HG03196 (cell line): ENCODE measurements around the gene GRN.
"Not testable (repeated sequence)": the region's sequence is repeated elsewhere in the genome, so short reads cannot be mapped to it uniquely, and the experiment has no call there.

ENCODE experiments used
- ATAC-seq: cut with Tn5 transposase; IDR thresholded peaks from one replicate; pipeline ENCODE4 v1.9.1; 2021; ENCODE audit not compliant: unreplicated experiment

The GRN gene

DNA sequence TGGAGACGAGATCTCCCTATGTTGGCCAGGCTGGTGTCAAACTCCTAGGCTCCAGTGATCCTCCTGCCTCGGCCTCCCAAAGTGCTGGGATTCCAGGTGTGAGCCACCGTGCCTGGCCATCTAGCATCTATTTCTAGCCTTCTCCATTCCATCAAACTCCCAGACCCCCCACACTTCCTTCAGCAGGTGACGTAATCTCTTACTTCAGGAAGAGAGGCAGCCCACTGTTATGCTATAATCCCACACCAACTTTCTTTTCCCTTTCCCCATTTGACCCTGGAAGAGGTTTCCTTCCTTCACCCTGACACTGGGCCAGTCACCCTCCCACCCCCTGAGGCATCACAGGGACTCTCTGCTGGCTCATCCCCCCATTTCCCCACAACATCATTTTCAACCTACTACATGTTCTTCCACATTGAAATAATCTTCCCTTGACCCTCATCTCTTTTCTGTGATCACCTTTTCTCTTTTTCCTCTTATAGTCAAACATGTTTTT, 36.8 kb downstream of the GRN start:
- ATAC-seq = no peak

DNA sequence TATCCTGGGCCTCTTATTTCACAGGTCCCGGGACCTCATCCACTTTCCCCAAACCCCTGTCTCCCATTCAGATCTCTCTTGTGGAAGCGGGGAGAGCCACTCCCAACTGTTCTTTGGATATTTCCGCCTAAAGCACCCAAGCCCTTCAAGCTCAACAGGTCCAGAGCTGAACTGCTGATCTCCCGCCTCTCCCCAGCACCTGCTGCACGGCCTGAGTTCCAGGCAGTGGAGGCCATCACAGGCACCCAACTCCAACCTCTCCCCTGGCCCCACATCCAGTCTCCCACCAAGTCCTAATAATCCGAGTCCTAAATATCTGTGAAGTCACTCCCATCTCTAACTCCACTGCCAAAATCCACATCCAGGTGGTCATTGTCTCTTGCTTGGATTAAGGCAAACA, 37.8 kb downstream of the GRN start:
- no peak for ATAC-seq

DNA sequence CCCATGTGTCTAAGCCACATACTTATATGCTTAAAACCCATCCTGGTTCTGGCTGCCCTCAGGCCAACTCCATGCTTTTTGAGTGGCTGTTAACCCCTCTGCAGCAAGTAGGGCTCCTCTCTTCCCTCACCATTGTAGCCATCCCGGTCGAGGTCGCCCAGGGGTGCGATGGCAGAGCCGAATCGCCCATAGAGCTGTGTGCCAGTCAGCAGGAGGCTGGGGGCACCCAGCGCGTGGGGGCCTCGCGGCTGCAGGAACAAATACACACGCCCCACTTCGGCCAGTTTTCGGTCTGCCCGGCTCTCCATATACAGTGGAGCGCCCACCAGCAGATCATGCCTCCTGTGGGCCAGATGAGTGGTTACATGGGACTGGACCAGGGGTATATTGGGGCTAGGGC, 38.3 kb downstream of the GRN start:
- ATAC-seq = no peak

- ATAC-seq = no peak
Observed at GRCh38 chr17:44383861-44384260, 38.8 kb downstream of the GRN start.

GRCh38 chr17:44384281-44384822, 39.2 kb downstream of the GRN start:
- ATAC-seq = no peak

GRCh38 chr17:44384823-44385286, 39.8 kb downstream of the GRN start:
- ATAC-seq = no peak

GRCh38 chr17:44385287-44386181, 40.4 kb downstream of the GRN start:
- no peak for ATAC-seq

DNA sequence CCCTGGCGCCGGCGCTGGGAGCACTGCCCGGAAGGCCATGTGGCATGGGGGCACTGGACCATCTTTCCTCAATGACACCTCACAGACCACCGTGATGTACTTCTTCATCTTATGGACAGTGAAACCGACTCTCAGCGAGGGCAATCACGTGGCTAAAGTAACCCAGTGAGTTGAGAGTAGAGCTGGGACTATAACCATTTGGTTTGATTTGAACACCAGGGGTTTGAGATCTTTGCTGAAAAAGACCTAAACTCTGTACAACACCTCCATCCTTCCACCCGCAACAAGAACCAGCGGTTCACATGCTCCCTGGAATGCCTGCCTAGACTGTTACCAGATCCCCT, 41.1 kb downstream of the GRN start:
- ATAC-seq = no peak

DNA sequence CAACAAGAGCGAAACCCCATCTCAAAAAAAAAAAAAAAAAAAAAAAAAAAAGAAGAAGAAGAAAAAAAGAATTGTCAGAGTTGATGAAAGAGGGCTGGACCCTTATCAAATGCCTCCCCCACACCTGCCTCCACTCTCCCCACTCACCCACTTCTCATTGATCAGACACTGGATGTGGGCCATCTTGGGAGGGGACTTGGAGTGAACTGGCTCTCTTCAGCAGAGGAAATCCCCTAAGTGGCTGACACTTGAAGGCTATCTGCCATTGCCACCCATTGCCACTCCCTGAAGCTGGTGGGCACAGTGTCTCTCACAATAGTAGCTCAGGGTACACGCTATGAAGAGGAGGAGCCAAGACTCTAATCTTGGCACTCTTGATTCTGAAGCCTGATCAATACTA, 42.7 kb downstream of the GRN start:
- ATAC-seq = no peak

GRCh38 chr17:44389281-44389680, 44.2 kb downstream of the GRN start, which contains the start of gene ITGA2B:
Gene ITGA2B, minus strand, starts transcription at chr17:44389649. Its CDS starts 176 bp downstream, at chr17:44389473.
- no peak for ATAC-seq

GRCh38 chr17:44389723-44390202, 44.7 kb downstream of the GRN start:
- no peak for ATAC-seq

GRCh38 chr17:44390250-44390870, 45.3 kb downstream of the GRN start:
- ATAC-seq = no peak

DNA sequence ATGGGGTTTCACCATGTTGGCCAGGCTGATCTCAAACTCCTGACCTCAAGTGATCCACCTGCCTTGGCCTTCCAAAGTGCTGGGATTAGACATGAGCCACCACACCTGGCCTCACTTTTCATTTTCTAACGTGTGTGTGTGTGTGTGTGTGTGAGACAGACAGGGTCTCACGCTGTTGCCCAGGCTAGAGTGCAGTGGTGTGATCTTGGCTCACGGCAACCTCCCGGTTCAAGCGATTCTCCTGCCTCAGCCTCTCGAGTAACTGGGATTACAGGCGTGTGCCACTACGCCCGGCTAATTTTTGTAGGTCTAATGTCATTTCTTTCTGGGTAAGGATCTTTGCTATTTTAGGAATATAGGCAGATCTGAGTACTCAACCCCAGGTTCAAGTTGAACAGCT, 49.0 kb downstream of the GRN start:
- not testable (repeated sequence) for ATAC-seq

DNA sequence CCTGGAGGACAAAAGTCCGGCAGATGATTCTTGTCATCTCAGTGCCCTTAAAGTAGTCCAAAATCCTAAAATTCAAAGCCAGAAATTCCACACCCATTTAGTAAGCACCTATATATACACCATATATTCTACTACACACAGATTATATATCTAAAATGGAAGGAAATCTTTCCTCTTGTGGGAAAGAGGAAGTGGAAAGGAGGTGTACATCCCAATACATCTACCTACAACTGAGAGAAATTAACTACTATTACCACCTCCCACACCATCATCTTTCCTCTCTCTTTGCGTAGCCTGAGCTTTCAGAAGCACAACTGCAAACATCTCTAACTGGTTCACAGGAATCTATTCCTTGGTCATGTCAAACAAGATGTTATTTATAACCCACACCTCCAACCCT, 49.7 kb downstream of the GRN start:
- ATAC-seq = no peak

DNA sequence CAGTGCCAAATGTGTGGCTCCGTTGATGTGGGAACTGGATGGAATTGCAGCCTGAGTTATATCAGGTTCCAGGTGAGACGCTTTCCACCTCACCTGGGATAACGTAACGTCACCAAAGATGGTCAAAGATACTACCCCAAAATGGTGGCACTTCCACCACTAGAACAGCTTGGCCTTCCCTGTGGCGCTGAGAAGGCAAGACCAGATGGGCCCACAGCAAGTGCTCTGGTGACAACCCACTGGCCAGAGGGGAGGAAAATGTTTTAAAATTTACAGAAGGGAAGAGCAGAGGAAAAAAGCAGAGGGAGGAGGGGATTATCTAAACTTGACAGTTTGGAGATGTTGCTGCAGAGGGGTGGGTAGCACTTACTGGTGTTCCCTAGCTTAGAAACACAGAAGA, 51.8 kb downstream of the GRN start:
- ATAC-seq = no peak

GRCh38 chr17:44397479-44398440, 52.7 kb downstream of the GRN start:
- no peak for ATAC-seq

GRCh38 chr17:44398692-44399691, 53.9 kb downstream of the GRN start:
- no peak for ATAC-seq

DNA sequence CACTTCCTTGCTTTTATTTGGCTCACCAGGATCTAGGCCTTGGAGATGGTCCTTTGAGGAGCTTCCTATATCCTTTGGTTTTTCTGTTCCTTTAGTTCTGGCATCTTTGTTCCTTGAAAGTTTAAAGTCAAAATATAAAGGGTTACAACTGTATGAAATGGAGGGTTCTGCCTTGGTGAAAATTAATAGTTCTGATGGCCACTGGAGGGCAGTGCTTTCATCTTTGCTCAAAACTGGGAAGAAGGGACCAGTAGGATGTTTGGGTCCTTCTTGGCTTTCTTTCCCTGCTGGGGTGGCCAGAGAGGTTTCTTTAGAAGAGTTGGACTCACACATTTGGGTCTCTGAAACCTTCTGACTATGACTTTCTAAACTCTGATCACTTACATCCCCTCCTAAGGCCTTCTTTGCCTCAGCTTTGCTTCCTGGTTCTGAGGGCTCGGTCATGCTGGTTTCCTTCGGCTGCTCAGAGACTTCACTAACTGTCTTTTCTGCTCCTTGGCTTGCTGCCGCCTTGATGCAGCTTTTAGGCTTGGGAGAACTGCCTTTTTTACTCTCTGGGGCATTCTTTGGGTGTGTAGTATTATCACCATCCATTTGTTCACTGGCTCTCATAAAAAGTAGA, 55.2 kb downstream of the GRN start:
- no peak for ATAC-seq
